Urinary bladder (tissue), 4 donors: ENCODE results near the gene CINP. TPM values are rescaled to one million over a fixed set of nuclear protein-coding genes. Genes with fewer than 3 reads are reported as not detected.

ENCODE experiments used
- DNase-seq: peaks from one replicate; pipeline ENCODE4 v3.0.0-alpha.2; 2015; ENCODE audit errors: extremely low spot score
- H3K27ac ChIP-seq: one replicate; pipeline ENCODE4 v1.5.1; 2013; ENCODE audit warnings: low read depth, mild to moderate bottlenecking, moderate library complexity
- H3K36me3 ChIP-seq: one replicate; pipeline ENCODE4 v1.6.1; 2013; ENCODE audit warnings: mild to moderate bottlenecking, moderate library complexity; ENCODE audit not compliant: insufficient read depth
- H3K4me1 ChIP-seq: one replicate; pipeline ENCODE4 v1.6.1; 2013; ENCODE audit warnings: mild to moderate bottlenecking, moderate library complexity; ENCODE audit not compliant: insufficient read depth
- H3K4me3 ChIP-seq: one replicate; pipeline ENCODE4 v1.5.1; 2013; ENCODE audit warnings: low read depth, low read length
- WGBS: extraction: QIAGEN DNeasy Blood & Tissue Kit; methylation state at CpG from one replicate; pipeline ENCODE4 v1.1.7; 2013; 5-methylcytosine and 5-hydroxymethylcytosine counted together
- polyA plus RNA-seq: library from polyadenylated mRNA; stranded (reverse); fragments of 200-250 nt; gene quantifications from one replicate; pipeline ENCODE4 v1.2.3, GENCODE V29; 2013
- total RNA-seq: library from RNA; depleted of rRNA; stranded (reverse); fragments of >200 nt; gene quantifications from one replicate; pipeline ENCODE4 v1.2.3, GENCODE V29; 2014
- donor health status: healthy with polysubstance abuse.
- donor health status: healthy.

Gene CINP
- total RNA-seq (32.7 TPM), polyA plus RNA-seq (29.3 TPM)

DNA sequence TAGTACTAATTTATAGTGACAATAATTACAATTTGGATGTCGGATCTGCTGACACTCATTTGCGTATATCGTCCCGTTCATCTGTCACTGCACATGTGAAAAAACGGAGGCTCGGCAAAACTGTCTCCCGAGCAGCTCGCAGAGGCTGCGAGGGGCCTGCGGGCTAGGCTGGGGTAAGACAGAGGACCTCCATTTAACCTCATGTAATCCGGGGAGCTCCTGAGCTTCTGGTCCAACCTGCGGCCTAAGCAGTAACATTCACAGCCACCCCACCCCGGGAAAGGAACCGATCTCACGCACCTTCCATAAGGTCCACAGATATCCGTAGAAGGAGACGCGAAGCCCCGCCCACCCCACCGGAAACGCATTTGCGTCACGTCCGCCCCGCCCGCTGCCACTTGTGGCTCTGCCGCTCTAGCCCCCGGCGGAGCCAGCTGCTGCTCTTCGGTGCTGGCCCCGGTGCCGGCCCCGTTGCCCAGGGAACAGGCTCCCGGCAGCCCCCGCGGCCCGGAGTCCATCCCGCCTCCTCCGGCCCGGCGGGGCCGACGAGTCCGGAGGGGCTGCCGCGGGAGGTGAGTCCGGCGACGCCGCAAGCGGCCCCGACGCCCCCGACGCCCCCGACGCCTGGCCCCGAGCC, at the start of gene CINP, which contains the start of gene TECPR2:
CINP (minus strand) TSS at position 346 of the 637 bp plus-strand sequence; CDS start at position 307, 39 bp downstream.
TECPR2 (plus strand) TSS at position 397 of the 637 bp plus-strand sequence. CDS start 13,781 bp downstream, outside the sequence.
- peaks cover 2% of the 10 kb centered on the region for H3K4me1 ChIP-seq
- peak; percentile 86 for DNase-seq
- peak within 1 kb of the TSS; percentile 91 for H3K27ac ChIP-seq
- peak within 1 kb of the TSS; percentile 94 for H3K4me3 ChIP-seq
- under 1% methylated on average over 58 of the region's 58 CpGs for WGBS
- no peaks in the 10 kb centered on the region for H3K36me3 ChIP-seq

DNA sequence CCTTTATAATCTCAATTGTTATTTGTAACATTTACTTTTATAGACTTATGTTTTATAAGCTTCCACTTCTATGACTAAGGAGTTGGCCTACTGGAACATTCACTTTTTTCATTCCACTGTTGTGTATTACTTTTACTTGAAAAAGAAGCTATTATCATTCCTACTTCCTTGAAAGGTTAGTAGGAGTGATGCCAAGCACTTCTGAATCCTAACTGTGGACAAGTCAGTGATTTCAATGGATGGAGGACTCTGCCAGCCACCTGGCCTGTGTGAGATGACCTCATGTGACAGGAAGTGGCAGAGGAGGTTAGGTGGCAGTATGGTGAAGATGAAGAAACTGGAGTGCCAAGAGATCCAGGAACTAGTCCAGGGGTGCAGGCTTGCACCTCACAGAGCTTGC, 46.0 kb upstream of the CINP start:
- no peak for DNase-seq
- no peak overlapping the region for H3K27ac ChIP-seq
- no peaks in the 10 kb centered on the region for H3K4me1 ChIP-seq
- no peaks in the 10 kb centered on the region for H3K36me3 ChIP-seq
- no peak overlapping the region for H3K4me3 ChIP-seq

DNA sequence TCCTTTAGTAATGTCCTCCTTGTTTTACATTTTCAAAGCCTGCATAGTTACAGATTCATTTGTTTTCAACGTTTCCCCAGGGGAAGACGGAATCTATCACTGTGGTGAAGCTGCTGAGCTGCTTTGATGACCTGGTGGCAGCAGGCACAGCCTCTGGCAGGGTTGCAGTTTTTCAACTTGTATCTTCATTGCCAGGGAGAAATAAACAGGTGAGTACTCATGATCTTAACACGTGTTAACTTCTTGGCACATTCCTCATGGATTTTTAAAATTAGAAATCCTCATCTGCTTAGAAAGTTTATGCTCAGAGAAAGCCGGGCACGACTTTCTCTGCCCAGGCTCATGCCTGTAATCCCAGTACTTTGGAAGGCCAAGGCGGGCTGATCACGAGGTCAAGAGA, 44.6 kb upstream of the CINP start:
- no peaks in the 10 kb centered on the region for H3K4me1 ChIP-seq
- 60% methylated on average over 7 of the region's 7 CpGs for WGBS
- H3K4me3 ChIP-seq, result no peak overlapping the region
- no peak overlapping the region for H3K27ac ChIP-seq
- no peaks in the 10 kb centered on the region for H3K36me3 ChIP-seq
- DNase-seq, result no peak

DNA sequence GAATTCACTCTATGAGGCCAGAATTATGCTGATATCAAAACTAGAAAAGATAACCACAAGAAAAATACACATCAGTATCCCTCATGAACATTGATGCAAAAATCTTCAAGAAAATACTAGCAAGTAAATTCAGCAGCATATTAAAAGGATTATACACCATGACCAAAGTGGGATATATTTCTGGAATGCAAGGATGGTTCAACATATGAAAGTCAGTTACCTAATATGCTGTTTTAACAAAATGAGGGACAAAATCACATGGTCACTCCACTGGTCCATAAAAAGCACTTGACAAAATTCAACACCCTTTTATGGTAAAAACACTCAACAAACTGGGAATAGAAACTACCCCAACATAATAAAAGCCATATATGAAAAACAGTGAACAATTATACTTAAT, 40.3 kb upstream of the CINP start:
- no peak overlapping the region for H3K27ac ChIP-seq
- DNase-seq, result no peak
- H3K36me3 ChIP-seq, result no peaks in the 10 kb centered on the region
- no peak overlapping the region for H3K4me3 ChIP-seq
- no peaks in the 10 kb centered on the region for H3K4me1 ChIP-seq

DNA sequence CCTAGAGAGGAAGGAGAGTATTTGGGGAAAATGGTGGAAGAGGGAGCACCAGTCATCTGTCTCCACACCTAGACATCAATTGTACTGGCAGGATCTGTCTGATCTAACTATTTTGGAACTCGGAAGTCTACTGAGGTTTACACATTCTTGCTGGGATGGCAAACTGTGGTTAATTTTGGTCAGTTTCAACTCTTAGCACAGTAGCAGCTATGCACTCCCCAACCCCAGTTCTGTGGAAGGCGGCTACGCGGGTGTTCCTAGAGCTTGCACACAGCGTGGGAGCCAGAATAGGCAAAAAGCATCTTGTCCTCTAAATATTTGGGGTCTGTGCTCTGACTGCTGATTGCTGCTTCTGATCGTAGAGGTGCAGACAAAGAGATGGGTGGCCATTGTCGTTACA, 33.8 kb upstream of the CINP start:
- Histone ChIP-seq H3K27ac (no peak overlapping the region), H3K4me1 (no peaks in the 10 kb centered on the region), H3K36me3 (no peaks in the 10 kb centered on the region), H3K4me3 (no peak overlapping the region)
- DNase-seq, result no peak
- WGBS, result 91% methylated on average over 7 of the region's 7 CpGs

DNA sequence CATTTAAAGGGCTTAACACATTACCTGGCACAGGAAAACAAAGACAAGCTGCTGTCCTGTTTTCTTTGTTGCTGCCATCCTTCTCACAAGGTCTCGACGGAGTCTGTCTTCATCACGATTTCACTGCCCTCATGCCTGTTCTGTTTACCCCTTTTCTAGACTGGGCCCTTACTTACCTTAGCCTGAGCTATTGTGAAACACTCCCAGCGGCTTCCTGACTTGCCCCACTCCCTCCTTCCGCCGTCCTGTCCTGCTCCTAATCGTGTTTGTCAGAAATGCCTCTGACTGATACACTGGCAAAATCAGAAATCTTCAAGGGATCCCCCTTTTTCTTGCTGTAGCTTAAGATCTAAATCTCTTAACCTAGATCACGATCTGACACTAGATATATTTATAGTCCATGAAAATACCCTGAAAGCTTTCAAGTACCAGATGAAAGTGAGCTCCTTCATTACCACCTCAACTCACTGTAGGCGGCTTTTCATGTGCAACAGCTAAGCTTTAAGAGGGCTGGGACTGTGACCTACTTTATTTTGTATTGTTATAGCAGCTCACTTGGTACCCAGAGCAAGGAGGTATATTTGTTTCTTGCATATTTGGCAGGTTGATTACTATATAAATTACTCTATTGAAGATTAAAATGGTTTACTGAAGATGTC, 32.2 kb upstream of the CINP start:
- WGBS, result 59% methylated on average over 9 of the region's 9 CpGs
- H3K4me1 ChIP-seq, result no peaks in the 10 kb centered on the region
- H3K4me3 ChIP-seq, result no peak overlapping the region
- H3K27ac ChIP-seq, result no peak overlapping the region
- no peaks in the 10 kb centered on the region for H3K36me3 ChIP-seq
- DNase-seq, result no peak

DNA sequence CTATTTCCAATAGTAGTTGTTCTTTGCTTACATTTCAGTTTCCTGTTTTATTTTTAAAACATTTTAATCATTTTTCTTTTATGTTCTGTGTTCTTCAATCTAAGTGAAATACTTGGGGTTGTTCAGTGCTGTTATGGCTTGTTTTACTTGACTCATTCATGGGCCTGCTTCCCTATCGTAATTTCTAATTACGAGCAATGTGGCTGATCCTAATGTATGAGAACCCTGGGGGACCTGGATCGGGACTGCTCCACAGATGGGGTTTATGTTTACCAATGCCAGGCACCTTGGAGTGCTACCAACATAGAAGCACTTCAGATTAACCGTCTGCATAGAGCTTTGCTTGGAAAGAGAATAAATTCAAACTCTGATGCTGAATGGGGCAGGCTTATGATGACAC, 29.8 kb upstream of the CINP start:
- WGBS, result 48% methylated on average over 4 of the region's 4 CpGs
- no peak for DNase-seq
- H3K27ac ChIP-seq, result no peak overlapping the region
- H3K36me3 ChIP-seq, result no peaks in the 10 kb centered on the region
- no peaks in the 10 kb centered on the region for H3K4me1 ChIP-seq
- no peak overlapping the region for H3K4me3 ChIP-seq

DNA sequence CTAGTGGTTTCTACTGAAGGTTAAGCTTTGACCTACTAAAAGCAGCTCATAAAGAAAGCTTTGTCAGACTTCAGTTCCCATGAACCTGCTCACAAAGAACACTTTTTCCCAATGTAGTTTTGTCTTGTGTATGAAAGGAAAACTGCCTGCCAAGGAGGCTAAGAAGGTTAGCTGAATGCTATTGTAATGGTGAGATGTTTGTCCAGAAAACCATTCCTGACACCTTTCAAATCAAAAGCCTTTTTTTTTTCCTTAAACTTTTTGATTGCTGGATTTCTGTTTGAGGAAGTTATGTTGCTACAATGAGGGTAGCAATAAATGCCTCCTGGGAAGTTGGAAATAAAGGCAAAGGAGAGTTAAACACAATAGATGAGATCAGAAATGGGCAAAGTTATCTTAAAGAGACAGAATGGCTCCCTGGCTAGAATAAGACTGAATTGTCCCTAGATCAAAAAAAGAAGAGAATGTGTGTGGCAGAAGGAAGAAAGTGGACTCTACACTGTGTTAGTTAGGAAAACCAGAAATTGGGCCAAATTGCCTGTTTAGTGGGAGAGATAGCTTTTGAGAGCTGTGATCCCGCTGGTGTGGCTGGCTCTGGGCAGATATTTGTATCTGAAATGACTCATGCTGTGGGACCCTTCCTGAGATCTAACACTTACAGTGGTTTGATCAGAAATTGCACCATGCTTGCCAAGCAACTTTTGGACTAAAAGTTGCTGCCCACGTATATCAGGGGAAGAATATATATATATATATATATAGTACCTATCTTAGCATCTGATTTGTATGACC, 27.6 kb upstream of the CINP start:
- Histone ChIP-seq H3K4me3 (no peak overlapping the region), H3K4me1 (no peaks in the 10 kb centered on the region), H3K27ac (no peak overlapping the region), H3K36me3 (no peaks in the 10 kb centered on the region)
- no peak for DNase-seq
- WGBS, result 48% methylated on average over 2 of the region's 2 CpGs

DNA sequence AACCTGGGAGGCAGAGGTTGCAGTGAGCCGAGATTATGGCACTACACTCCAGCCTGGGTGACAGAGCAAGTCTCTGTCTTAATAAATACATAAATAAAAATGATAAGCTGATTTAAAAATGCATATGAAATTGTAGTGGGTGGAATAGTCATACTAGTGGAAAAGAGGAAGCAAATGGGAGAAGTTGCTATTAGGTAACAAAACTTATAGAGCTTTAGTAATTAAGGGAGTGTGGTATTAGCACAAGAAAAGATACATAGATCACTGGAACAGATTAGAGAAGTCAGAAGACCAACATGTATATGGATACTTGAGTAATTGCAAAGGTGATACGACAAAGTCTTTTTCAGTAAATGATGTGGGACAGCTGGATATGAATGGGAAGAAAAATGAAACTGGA, 26.6 kb upstream of the CINP start:
- Histone ChIP-seq H3K4me3 (no peak overlapping the region), H3K4me1 (no peaks in the 10 kb centered on the region), H3K27ac (no peak overlapping the region), H3K36me3 (no peaks in the 10 kb centered on the region)
- DNase-seq, result no peak
- 87% methylated on average over 2 of the region's 2 CpGs for WGBS

DNA sequence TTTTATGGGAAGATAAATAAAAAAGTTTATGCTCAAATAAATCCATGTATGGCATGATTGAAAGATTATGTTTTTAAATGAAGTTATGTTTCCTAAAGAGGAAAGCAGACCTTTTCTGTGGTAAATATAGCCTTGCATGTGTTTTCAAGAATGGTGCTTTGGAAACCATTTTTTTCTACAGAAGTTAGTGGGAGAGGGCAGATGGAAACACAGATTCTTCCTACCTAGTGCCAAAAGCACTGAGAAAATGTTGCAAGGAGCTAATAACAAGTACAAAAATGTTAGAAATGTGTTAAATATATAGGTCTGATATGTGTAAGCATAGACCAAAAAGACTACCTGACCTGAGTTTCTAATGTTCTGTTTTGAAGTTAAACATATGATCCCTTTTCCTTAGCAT, 24.4 kb upstream of the CINP start:
- Histone ChIP-seq H3K36me3 (no peaks in the 10 kb centered on the region), H3K27ac (no peak overlapping the region)

DNA sequence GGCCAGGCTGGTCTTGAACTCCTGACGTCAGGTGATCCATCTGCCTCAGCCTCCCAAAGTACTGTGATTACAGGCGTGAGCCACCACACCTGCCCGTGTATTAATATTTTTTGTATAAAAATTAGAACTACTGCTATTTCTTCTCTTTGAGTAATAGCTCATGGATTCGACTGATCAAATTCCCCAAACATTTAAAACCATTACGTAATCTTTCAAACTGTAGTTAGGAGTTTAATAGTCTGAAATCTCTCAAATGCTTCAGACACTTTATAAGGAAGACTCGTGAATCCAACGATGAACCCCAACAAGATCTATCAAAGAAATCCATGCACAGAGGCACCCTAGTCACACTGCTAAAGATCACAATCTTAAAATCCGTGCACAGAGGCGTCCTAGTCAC, 16.1 kb upstream of the CINP start:
- Histone ChIP-seq H3K36me3 (no peaks in the 10 kb centered on the region), H3K4me1 (no peaks in the 10 kb centered on the region), H3K4me3 (no peak overlapping the region), H3K27ac (no peak overlapping the region)
- DNase-seq, result no peak
- WGBS, result 96% methylated on average over 9 of the region's 9 CpGs

More for the DNA sequence above, 24.4 kb upstream of the CINP start:
- H3K4me3 ChIP-seq, result no peak overlapping the region
- no peaks in the 10 kb centered on the region for H3K4me1 ChIP-seq
- DNase-seq, result no peak

DNA sequence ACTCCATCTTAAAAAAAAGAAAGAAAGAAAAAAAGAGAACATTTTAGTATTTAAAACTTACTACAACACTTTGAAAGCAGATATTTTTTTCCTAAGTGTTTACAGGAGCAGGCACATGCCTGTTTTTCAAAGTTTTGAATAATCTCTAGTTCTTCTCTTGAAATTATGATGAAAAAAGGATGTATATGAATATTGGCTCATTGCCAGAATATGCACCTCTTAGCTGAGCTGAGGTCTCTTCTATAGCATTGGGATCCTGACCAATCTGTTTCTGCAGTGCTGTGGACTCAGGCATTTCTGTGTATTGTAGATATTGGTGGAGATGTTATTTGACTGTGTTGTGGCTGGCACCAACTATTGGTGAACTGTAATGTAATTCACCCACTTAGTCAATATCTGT, 15.0 kb upstream of the CINP start:
- no peaks in the 10 kb centered on the region for H3K36me3 ChIP-seq

DNA sequence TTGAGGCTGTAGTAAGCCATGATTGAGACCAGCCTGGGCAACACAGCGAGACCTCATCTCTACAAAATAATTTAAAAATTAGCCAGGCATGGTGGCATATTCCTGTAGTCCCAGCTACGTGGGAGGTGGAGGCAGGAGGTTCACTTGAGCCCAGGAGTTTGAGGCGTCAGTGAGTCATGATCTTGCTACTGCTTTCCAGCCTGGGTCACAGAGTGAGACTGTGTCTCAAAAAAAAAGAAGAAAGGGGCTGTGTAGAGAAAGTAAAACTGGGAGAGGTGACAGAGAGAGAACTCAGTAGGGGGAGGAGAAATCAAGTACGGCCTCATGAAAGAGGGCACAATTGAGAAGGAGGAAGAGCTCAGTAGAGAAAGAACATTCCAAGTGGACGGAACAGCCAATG, 12.4 kb upstream of the CINP start:
- H3K36me3 ChIP-seq, result no peaks in the 10 kb centered on the region
- no peak overlapping the region for H3K4me3 ChIP-seq
- no peak overlapping the region for H3K27ac ChIP-seq
- WGBS, result 97% methylated on average over 5 of the region's 5 CpGs
- DNase-seq, result no peak
- no peaks in the 10 kb centered on the region for H3K4me1 ChIP-seq

More for the DNA sequence above, 15.0 kb upstream of the CINP start:
- no peak overlapping the region for H3K27ac ChIP-seq
- no peak for DNase-seq
- no peak overlapping the region for H3K4me3 ChIP-seq
- no peaks in the 10 kb centered on the region for H3K4me1 ChIP-seq

DNA sequence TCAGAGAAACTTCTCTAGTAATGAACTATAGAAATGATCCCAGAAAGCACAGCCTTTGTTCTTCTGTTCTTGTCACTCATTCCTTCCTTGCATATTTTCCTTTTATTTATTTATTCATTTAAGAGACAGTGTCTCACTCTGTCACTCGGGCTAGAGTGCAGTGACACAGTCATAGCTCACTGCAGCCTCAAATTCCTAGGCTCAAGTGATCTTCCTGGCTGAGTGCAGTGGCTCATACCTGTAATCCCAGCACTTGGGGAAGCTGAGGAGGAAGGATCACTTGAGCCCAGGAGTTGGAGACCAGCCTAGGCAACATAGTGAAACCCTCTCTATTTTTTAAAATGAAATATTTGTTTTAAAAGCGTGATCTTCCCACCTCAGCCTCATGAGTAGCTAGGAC, 11.6 kb upstream of the CINP start:
- Histone ChIP-seq H3K4me1 (no peaks in the 10 kb centered on the region), H3K27ac (no peak overlapping the region), H3K4me3 (no peak overlapping the region), H3K36me3 (no peaks in the 10 kb centered on the region)
- WGBS, result 88% methylated on average over 2 of the region's 2 CpGs
- no peak for DNase-seq
